ENCODE data around the gene CLIP2.
A peak's percentile ranks its signal among the peaks of the same experiment; 100 is the strongest.
"Not testable (repeated sequence)": the region's sequence is repeated elsewhere in the genome, so short reads cannot be mapped to it uniquely, and the experiment has no call there.

CLIP2 gene

GRCh38 chr7:74387606-74388005 is 98.4 kb downstream of the CLIP2 start:
- Histone ChIP-seq H3K9me3 (ENCODE audit: insufficient read depth, low read length, severe bottlenecking) (no peaks in the 10 kb centered on the region), H3K36me3 (ENCODE audit: insufficient read depth, low read length) (peaks cover 7% of the 10 kb centered on the region), H3K4me2 (ENCODE audit: insufficient read depth, low read length) (no peak overlapping the region), H3K27me3 (ENCODE audit: insufficient read depth, low read length, poor library complexity) (no peaks in the 10 kb centered on the region), H3K9ac (ENCODE audit: low read depth, low read length) (no peak overlapping the region), H3K4me3 (ENCODE audit: low read depth in 1 of 2, low read length in 2 of 2) (no peak overlapping the region), H2AFZ (ENCODE audit: low read depth, low read length) (no peak overlapping the region), H3K4me1 (ENCODE audit: insufficient read depth, low read length) (no peaks in the 10 kb centered on the region), H3K79me2 (ENCODE audit: insufficient read depth, low read length) (no peaks in the 10 kb centered on the region), H4K20me1 (ENCODE audit: insufficient read depth, low read length) (no peaks in the 10 kb centered on the region), H3K27ac (ENCODE audit: low read length) (no peak overlapping the region)
- no peak for DNase-seq
- no peak for ATAC-seq (ENCODE audit: insufficient read depth, low read depth)
- no peak for TF ChIP-seq EZH2 (IDR thresholded peaks at IDR 0.05; ENCODE audit: borderline replicate concordance, low read depth, low read length, severe bottlenecking)
- no peak for TF ChIP-seq CTCF (IDR thresholded peaks at IDR 0.05; ENCODE audit: borderline replicate concordance, extremely low read depth, low read length, poor library complexity, severe bottlenecking)

- H3K4me2 ChIP-seq (ENCODE audit: insufficient read depth, low read length): no peak overlapping the region
- no peaks in the 10 kb centered on the region for H3K9me3 ChIP-seq (ENCODE audit: insufficient read depth, low read length, severe bottlenecking)
- H3K27ac ChIP-seq (ENCODE audit: low read length): no peak overlapping the region
- H3K4me1 ChIP-seq (ENCODE audit: insufficient read depth, low read length): no peaks in the 10 kb centered on the region
- H2AFZ ChIP-seq (ENCODE audit: low read depth, low read length): no peak overlapping the region
- no peaks in the 10 kb centered on the region for H3K79me2 ChIP-seq (ENCODE audit: insufficient read depth, low read length)
- TF ChIP-seq CTCF (IDR thresholded peaks at IDR 0.05; ENCODE audit: borderline replicate concordance, extremely low read depth, low read length, poor library complexity, severe bottlenecking): no peak
- TF ChIP-seq EZH2 (IDR thresholded peaks at IDR 0.05; ENCODE audit: borderline replicate concordance, low read depth, low read length, severe bottlenecking): no peak
- peaks cover 7% of the 10 kb centered on the region for H3K36me3 ChIP-seq (ENCODE audit: insufficient read depth, low read length)
- H3K27me3 ChIP-seq (ENCODE audit: insufficient read depth, low read length, poor library complexity): no peaks in the 10 kb centered on the region
- no peak for ATAC-seq (ENCODE audit: insufficient read depth, low read depth)
- no peak overlapping the region for H3K4me3 ChIP-seq (ENCODE audit: low read depth in 1 of 2, low read length in 2 of 2)
- DNase-seq: no peak
- no peaks in the 10 kb centered on the region for H4K20me1 ChIP-seq (ENCODE audit: insufficient read depth, low read length)
- H3K9ac ChIP-seq (ENCODE audit: low read depth, low read length): no peak overlapping the region
These were observed 99.7 kb downstream of the CLIP2 start for GRCh38 chr7:74388880-74389415.

DNA sequence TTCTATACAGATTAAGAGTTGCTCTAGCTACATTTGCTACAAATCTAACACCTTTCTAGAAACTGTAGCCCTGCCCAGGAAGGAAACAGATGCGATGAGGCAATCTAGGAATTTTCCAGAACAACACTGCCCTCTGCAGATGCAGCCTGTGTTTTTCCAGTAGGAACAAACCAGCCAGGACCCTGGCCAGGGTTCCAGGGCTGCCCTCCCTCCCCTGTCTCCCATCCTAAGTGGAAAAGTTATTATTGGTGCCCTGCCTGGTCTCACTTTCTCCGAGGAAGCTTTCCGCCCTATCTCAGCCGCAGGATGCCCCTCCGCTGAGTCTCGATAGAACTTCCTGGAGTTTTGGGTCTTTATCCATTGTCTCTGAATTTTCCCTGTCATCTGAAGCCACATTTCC is 104.5 kb downstream of the CLIP2 start:
- H4K20me1 ChIP-seq (ENCODE audit: insufficient read depth, low read length); H3K4me1 ChIP-seq (ENCODE audit: insufficient read depth, low read length); H3K4me2 ChIP-seq (ENCODE audit: insufficient read depth, low read length); H3K27ac ChIP-seq (ENCODE audit: low read length); ATAC-seq (ENCODE audit: insufficient read depth, low read depth); H2AFZ ChIP-seq (ENCODE audit: low read depth, low read length); DNase-seq; H3K27me3 ChIP-seq (ENCODE audit: insufficient read depth, low read length, poor library complexity); H3K79me2 ChIP-seq (ENCODE audit: insufficient read depth, low read length); H3K9me3 ChIP-seq (ENCODE audit: insufficient read depth, low read length, severe bottlenecking); H3K9ac ChIP-seq (ENCODE audit: low read depth, low read length); H3K4me3 ChIP-seq (ENCODE audit: low read depth in 1 of 2, low read length in 2 of 2): not testable (repeated sequence)
- peak; percentile 42 for TF ChIP-seq CTCF (IDR thresholded peaks at IDR 0.05; ENCODE audit: borderline replicate concordance, extremely low read depth, low read length, poor library complexity, severe bottlenecking)
- H3K36me3 ChIP-seq (ENCODE audit: insufficient read depth, low read length): peaks cover 10% of the 10 kb centered on the region

DNA sequence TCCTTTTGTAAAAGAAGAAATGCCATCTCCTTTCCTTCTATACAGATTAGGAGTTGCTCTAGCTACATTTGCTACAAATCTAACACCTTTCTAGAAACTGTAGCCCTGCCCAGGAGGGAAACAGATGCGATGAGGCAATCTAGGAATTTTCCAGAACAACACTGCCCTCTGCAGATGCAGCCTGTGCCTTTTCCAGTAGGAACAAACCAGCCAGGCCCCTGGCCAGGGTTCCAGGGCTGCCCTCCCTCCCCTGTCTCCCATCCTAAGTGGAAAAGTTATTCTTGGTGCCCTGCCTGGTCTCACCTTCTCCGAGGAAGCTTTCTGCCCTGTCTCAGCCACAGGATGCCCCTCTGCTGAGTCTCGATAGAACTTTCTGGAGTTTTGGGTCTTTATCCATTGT is 105.4 kb downstream of the CLIP2 start:
- H3K79me2 ChIP-seq (ENCODE audit: insufficient read depth, low read length); H3K9me3 ChIP-seq (ENCODE audit: insufficient read depth, low read length, severe bottlenecking); ATAC-seq (ENCODE audit: insufficient read depth, low read depth); H3K27ac ChIP-seq (ENCODE audit: low read length); DNase-seq; H3K4me2 ChIP-seq (ENCODE audit: insufficient read depth, low read length); H2AFZ ChIP-seq (ENCODE audit: low read depth, low read length); H3K27me3 ChIP-seq (ENCODE audit: insufficient read depth, low read length, poor library complexity); H4K20me1 ChIP-seq (ENCODE audit: insufficient read depth, low read length); H3K9ac ChIP-seq (ENCODE audit: low read depth, low read length); H3K36me3 ChIP-seq (ENCODE audit: insufficient read depth, low read length); H3K4me3 ChIP-seq (ENCODE audit: low read depth in 1 of 2, low read length in 2 of 2); H3K4me1 ChIP-seq (ENCODE audit: insufficient read depth, low read length): not testable (repeated sequence)
- TF ChIP-seq CTCF (IDR thresholded peaks at IDR 0.05; ENCODE audit: borderline replicate concordance, extremely low read depth, low read length, poor library complexity, severe bottlenecking): peak; percentile 42
